DND-41 (cell line): ENCODE measurements around the gene ACP5.

Experiments
- EZH2 ChIP-seq: IDR thresholded peaks from 3 replicates; pipeline ENCODE4 v1.6.1; 2012; ENCODE audit warnings: borderline replicate concordance, low read depth, mild to moderate bottlenecking, moderate library complexity, low read length, inconsistent platforms; ENCODE audit not compliant: severe bottlenecking
- TF ChIP-seq, protein P1 (sequence below): IDR thresholded peaks from 2 replicates; pipeline ENCODE4 v1.5.1; 2012; ENCODE audit warnings: borderline replicate concordance, low read length, moderate library complexity, mild to moderate bottlenecking; ENCODE audit not compliant: poor library complexity, severe bottlenecking; ENCODE audit errors: extremely low read depth

DNA sequence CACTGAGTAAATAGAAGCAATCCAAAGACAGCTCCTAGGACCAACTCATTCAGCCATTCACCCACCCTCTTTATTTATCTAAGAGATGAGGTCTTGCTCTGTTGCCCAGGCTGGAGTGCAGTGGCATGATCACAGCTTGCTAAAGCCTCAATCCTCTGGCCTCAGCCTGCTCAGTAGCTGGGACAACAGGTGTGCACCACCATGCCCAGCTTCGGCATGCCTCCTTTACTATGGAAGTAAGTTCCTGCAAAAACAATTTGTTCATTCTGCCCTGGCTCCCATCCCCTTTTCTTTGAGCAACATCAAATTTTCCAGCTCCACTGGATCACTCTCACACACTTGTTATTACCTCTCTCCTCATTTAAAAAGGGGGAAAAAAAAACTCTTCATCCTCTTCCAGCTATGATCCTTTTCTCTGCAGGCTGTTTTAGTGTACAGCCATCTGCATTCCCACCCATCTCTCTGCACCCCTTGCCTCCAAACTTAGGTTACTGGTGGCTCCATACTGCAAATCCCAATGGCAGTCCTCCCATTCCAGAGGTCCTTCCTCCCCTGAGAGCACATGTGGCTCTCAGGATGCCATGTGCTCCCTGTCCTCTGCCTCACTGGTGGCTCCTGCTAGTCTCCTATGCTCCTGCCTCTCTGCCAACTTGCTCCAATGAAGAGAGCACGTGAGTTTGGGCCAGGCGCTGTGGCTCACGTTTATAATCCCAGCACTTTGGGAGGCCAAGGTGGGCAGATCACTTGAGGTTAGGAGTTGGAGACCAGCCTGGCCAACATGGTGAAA is 20.6 kb downstream of the ACP5 start:
- TF ChIP-seq, protein P1, sequence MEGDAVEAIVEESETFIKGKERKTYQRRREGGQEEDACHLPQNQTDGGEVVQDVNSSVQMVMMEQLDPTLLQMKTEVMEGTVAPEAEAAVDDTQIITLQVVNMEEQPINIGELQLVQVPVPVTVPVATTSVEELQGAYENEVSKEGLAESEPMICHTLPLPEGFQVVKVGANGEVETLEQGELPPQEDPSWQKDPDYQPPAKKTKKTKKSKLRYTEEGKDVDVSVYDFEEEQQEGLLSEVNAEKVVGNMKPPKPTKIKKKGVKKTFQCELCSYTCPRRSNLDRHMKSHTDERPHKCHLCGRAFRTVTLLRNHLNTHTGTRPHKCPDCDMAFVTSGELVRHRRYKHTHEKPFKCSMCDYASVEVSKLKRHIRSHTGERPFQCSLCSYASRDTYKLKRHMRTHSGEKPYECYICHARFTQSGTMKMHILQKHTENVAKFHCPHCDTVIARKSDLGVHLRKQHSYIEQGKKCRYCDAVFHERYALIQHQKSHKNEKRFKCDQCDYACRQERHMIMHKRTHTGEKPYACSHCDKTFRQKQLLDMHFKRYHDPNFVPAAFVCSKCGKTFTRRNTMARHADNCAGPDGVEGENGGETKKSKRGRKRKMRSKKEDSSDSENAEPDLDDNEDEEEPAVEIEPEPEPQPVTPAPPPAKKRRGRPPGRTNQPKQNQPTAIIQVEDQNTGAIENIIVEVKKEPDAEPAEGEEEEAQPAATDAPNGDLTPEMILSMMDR, result no peak
- TF ChIP-seq EZH2, result no peak
